Heart left ventricle (tissue), 16 donors: Measurements from ENCODE around the gene ERLEC1. TPM values are rescaled to one million over a fixed set of nuclear protein-coding genes. Genes with fewer than 3 reads are reported as not detected.

ENCODE experiments used
- ATAC-seq, 4 donors: fragments of 200-7000 bp; cut with Tn5 transposase; one replicate each; pipeline ENCODE4 v1.9.1; 2020 to 2022; ENCODE audit warnings: moderate library complexity in 4 of 4, mild to moderate bottlenecking in 3 of 4, moderate number of reproducible peaks in 1 of 4
- DNase-seq, 5 donors: peaks; one replicate each; pipeline ENCODE4 v3.0.0-alpha.2; 2020
- H3K27ac ChIP-seq, 12 donors: fragments of 200-600 bp; sonication (generic) in 4 of 12; one replicate each; pipeline versions ENCODE4 v1.5.0 to v1.8.0; 2016 to 2022; ENCODE audit warnings: mild to moderate bottlenecking in 2 of 12
- H3K27me3 ChIP-seq, 9 donors: fragments of 200-600 bp; sonication (generic) in 2 of 9; one replicate each; pipeline versions ENCODE4 v1.5.1 to v1.8.0; 2016 to 2022; ENCODE audit warnings: mild to moderate bottlenecking in 3 of 9
- H3K36me3 ChIP-seq, 9 donors: fragments of 200-600 bp; sonication (generic) in 2 of 9; one replicate each; pipeline versions ENCODE4 v1.5.0 to v1.8.0; 2018 to 2022; ENCODE audit warnings: mild to moderate bottlenecking in 2 of 9
- H3K4me1 ChIP-seq, 12 donors: fragments of 200-600 bp; sonication (generic) in 4 of 12; one replicate each; pipeline versions ENCODE4 v1.5.0 to v1.8.0; 2016 to 2022; ENCODE audit warnings: mild to moderate bottlenecking in 3 of 12
- H3K4me3 ChIP-seq, 12 donors: fragments of 200-600 bp; sonication (generic) in 4 of 12; one replicate each; pipeline versions ENCODE4 v1.5.0 to v1.8.0; 2017 to 2022; ENCODE audit warnings: mild to moderate bottlenecking in 9 of 12, moderate library complexity in 4 of 12
- H3K9me3 ChIP-seq, 12 donors: fragments of 200-600 bp; sonication (generic) in 4 of 12; one replicate each; pipeline versions ENCODE4 v1.5.0 to v1.8.0; 2016 to 2022; ENCODE audit warnings: mild to moderate bottlenecking in 1 of 12
- POLR2A ChIP-seq, 2 donors: fragments of 450-650 bp; IDR thresholded peaks; one replicate each; pipeline ENCODE4 v1.6.1; 2017; ENCODE audit warnings: antibody characterized with exemption in 2 of 2, mild to moderate bottlenecking in 2 of 2, moderate library complexity in 2 of 2
- WGBS, 4 donors: extraction: QIAGEN DNeasy Blood & Tissue Kit in 2 of 4; methylation state at CpG; one replicate each; pipeline versions ENCODE4 v1.1.5 to v1.1.7; 2013 to 2018; 5-methylcytosine and 5-hydroxymethylcytosine counted together
- intact Hi-C, 10 donors: fragments of 100-400 bp; cut with DNase I; formaldehyde crosslinking; loops; one replicate each; pipeline versions ENCODE4 v1.11.1 to v1.14.2; 2022
- polyA plus RNA-seq, 2 donors: library from polyadenylated mRNA; stranded (reverse); fragments of 200-250 nt; gene quantifications; one replicate each; pipeline ENCODE4 v1.2.3, GENCODE V29; 2013
- total RNA-seq, 9 donors: library from RNA; depleted of rRNA in 2 of 9; stranded (reverse); fragments of >200 nt in 2 of 9; fragmentation: NEBNext Ultra II Directional in 3 of 9; extraction: Animal tissue kit (Norgen Biotek cat#: 25700) in 3 of 9; gene quantifications; one replicate each; pipeline versions ENCODE4 v1.1.0 to v1.2.4, GENCODE V29; 2016 to 2023
- TF ChIP-seq, protein P1 (sequence below), 12 donors: fragments of 200-600 bp; sonication (generic) in 4 of 12; IDR thresholded peaks; one replicate each; pipeline versions ENCODE4 v1.5.0 to v1.8.0; 2018 to 2022; ENCODE audit warnings: antibody characterized with exemption in 12 of 12, mild to moderate bottlenecking in 5 of 12
- donor health status: ischemic (EF 13 %, LVEDD 7.1; RV severe dilation, severe dysfunction).
- donor health status: healthy with polysubstance abuse.
- donor health status: DM: no; HTN: yes; CAD: no.
- donor health status: DM: no; HTN: no; CAD: no.
- donor health status: ischemic (EF 25% LVEDD 6.9; RV normal size, moderate dysfunction).
- donor health status: ischemic (EF 25% LVEDD 5.7; RV mildly dilated, moderate dysfunction).
- donor health status: healthy.
- donor health status: DM: yes; HTN: yes; CAD: no.
- donor health status: ischemic (EF 35%, LVEDD 5.7; RV mildly dilated, moderate dysfunction).
- donor health status: nonischemic (EF 11% LVEDD 7.7; RV severe dilation, severe dysfunction).
- donor health status: DM: yes; HTN: yes; CAD: no.
- donor health status: PGD.
- donor health status: ischemic (EF 29% LVEDD 5.4; RV normal size, mild dysfunction).
- donor health status: nonischemic (EF 23%, LVEDD 6.1; RV moderate dilation, normal function).

Gene ERLEC1
- total and polyA plus RNA-seq, 11 donors, result 14.6 to 63.6 (median 42.7) TPM

DNA sequence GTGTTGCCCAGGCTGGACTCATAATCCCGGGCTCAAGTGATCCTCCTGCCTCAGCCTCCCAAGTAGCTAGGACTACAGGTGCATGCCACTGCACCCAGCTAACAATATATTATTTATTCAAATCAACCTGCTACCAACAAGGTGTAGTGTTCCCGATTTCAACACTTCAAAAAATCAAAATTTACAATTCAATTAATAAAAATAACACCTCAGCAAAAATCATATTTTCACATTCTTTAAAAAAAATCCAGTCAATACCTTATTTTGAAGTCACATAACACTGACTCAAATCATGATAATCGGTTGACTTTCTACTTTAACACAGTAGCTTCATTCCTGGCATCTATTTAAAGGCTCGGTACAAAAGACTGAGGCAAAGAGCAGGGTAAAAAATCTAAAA lies 65.7 kb downstream of the ERLEC1 start:
- H3K27ac ChIP-seq, result no peak overlapping the region
- H3K4me3 ChIP-seq, result no peak overlapping the region
- DNase-seq (no peak), ATAC-seq (no peak)
- intact Hi-C loops, result no loop called here
- no peaks in the 10 kb centered on the region for H3K9me3 ChIP-seq
- H3K4me1 ChIP-seq, result no peaks in the 10 kb centered on the region
- H3K27me3 ChIP-seq, result no peaks in the 10 kb centered on the region
- TF ChIP-seq, protein P1, sequence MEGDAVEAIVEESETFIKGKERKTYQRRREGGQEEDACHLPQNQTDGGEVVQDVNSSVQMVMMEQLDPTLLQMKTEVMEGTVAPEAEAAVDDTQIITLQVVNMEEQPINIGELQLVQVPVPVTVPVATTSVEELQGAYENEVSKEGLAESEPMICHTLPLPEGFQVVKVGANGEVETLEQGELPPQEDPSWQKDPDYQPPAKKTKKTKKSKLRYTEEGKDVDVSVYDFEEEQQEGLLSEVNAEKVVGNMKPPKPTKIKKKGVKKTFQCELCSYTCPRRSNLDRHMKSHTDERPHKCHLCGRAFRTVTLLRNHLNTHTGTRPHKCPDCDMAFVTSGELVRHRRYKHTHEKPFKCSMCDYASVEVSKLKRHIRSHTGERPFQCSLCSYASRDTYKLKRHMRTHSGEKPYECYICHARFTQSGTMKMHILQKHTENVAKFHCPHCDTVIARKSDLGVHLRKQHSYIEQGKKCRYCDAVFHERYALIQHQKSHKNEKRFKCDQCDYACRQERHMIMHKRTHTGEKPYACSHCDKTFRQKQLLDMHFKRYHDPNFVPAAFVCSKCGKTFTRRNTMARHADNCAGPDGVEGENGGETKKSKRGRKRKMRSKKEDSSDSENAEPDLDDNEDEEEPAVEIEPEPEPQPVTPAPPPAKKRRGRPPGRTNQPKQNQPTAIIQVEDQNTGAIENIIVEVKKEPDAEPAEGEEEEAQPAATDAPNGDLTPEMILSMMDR (IDR thresholded peaks at IDR 0.05), result no peak
- TF ChIP-seq POLR2A (IDR thresholded peaks at IDR 0.05), result no peak
- peaks cover 0 to 24% (median 15%) of the 10 kb centered on the region in 9 donors for H3K36me3 ChIP-seq
- WGBS, 4 donors, result 96 to 98% (median 97%) methylated on average over 4 of the region's 4 CpGs

DNA sequence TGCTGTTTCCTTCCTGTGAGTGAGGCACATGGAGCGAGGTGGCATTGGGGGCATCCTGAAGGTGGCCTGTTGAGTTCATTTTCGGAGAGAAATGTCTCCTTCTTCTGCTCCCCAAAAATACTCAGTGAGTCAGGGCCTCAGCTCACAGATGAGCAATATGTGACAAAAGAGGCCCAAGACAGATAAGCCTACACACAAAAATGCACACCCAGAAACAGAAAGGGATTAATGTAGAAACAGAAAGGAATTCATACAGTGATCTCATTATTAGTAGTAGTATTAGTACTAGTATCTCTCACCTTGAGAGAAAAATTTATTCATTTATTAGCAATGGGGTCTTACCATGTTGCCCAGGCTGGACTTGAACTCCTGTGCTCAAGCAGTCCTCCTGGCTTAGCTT lies 67.8 kb downstream of the ERLEC1 start:
- intact Hi-C loops, result no loop called here
- no peak for TF ChIP-seq POLR2A (IDR thresholded peaks at IDR 0.05)
- TF ChIP-seq, protein P1 (IDR thresholded peaks at IDR 0.05), result no peak
- Histone ChIP-seq H3K4me1 (peaks cover 0 to 2% (median 0%) of the 10 kb centered on the region in 12 donors), H3K4me3 (no peak overlapping the region), H3K27ac (no peak overlapping the region), H3K27me3 (no peaks in the 10 kb centered on the region), H3K36me3 (peaks cover 0 to 26% (median 14%) of the 10 kb centered on the region in 9 donors), H3K9me3 (no peaks in the 10 kb centered on the region)
- WGBS, 4 donors, result 83 to 98% (median 92%) methylated on average over 2 of the region's 2 CpGs
- ATAC-seq (no peak), DNase-seq (no peak)

DNA sequence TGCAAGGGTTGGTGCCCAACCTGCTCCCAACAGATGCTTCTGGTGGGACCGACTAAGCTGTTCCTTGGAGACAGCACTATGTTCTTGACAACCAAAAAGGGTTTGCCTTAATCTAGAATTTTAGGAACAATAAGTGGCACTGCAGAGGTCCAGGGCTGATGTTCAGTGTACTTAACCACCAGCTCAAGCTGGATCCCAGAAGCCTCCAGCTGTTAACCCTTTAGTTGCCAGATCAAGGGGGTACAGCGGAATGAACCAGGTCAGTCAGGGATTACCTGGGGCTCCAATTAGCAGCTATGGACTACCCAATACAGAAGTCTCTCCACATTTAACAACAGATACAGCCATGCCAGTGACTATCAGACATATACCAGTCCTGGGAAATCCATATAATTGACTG lies 69.4 kb downstream of the ERLEC1 start:
- 70 to 87% (median 86%) methylated on average over 2 of the region's 2 CpGs for WGBS, 4 donors

DNA sequence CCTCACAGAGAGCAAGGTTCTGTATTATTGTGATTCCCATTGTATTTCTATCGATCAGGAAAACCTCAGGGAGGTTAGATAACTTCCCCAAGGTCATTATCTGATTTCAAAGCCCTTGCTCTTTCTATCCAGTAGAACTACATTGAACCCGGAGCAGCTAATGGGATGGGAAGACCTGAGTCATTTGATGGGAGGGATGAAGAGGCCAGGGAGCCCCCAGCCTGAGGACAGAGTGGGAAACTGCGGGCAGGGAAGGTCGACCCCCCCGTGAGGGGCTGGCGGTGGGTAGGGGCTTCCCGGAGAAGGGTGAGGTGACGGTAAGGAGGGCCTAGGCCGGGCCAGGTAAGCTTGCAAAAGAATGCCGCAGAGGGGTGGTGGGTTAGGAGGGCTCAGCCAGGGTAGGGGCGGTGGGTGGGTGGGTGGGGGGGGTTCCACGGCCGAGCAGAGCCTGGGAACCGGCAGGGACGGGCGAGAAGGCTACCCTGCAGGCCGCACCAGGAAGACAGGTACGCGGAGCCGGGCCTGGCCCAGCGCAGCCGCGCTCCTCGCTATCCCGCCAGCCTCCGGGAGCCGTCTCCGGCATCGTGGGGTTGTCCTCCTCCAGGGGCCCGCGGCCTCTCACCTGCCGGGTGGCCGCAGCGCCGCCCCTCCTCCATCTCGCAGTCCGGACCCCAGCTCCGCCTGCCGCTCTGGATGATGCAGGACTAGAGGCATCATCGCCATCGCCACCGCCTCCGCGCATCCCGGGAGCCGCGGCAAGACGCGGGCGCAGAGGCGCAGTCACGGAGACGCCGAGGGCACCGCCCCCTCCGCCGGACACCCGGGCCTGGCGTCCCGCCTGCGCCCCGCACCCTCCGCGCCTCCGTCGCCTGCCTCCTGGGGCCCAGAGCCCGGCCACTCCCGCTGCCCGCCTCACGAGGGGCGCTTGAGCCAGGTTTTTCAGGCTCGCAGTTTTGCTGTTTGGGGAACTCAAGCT lies 72.7 kb downstream of the ERLEC1 start, which contains the start of gene GPR75:
Gene GPR75, minus strand, starts transcription at position 762 of the 976 bp plus-strand sequence. CDS start 5,211 bp downstream, outside the sequence.
- Histone ChIP-seq H3K4me1 (peaks cover 0 to 7% (median 0%) of the 10 kb centered on the region in 12 donors), H3K36me3 (peaks cover 0 to 24% (median 13%) of the 10 kb centered on the region in 9 donors), H3K4me3 (peak within 1 kb of the TSS in 11 of 12 donors; percentile 5 to 51 (median 33)), H3K27me3 (no peaks in the 10 kb centered on the region), H3K27ac (no peak within 1 kb of the TSS), H3K9me3 (no peaks in the 10 kb centered on the region)
- WGBS, 4 donors, result 37 to 69% (median 55%) methylated on average over 48 to 72 of the region's 72 CpGs
- DNase-seq (peak; percentile 15 to 68 (median 32)), ATAC-seq (peak in 3 of 4 donors; percentile 59 to 66 (median 65))
- TF ChIP-seq POLR2A (IDR thresholded peaks at IDR 0.05), result no peak
- TF ChIP-seq, protein P1 (IDR thresholded peaks at IDR 0.05), result no peak
- intact Hi-C loops, result no loop called here

More for the DNA sequence above, 69.4 kb downstream of the ERLEC1 start:
- H3K4me3 ChIP-seq, result no peak overlapping the region
- H3K4me1 ChIP-seq, result peaks cover 0 to 6% (median 0%) of the 10 kb centered on the region in 12 donors
- ATAC-seq (no peak), DNase-seq (no peak)
- H3K27ac ChIP-seq, result no peak overlapping the region
- no peaks in the 10 kb centered on the region for H3K27me3 ChIP-seq
- no peak for TF ChIP-seq POLR2A (IDR thresholded peaks at IDR 0.05)
- TF ChIP-seq, protein P1 (IDR thresholded peaks at IDR 0.05), result no peak
- H3K9me3 ChIP-seq, result no peaks in the 10 kb centered on the region
- intact Hi-C loops, result no loop called here
- H3K36me3 ChIP-seq, result peaks cover 0 to 28% (median 13%) of the 10 kb centered on the region in 9 donors
